Activated CD4-positive, alpha-beta T cell treated with anti-CD3 and anti-CD28 coated beads, Interleukin-2, amount 10 ng/mL, durations not matched to agents 24 days and 14 days (primary cell): ENCODE results near the gene ZNF814. TPM values are rescaled to one million over a fixed set of nuclear protein-coding genes. Genes with fewer than 3 reads are reported as not detected.
"Not testable (repeated sequence)": the region's sequence is repeated elsewhere in the genome, so short reads cannot be mapped to it uniquely, and the experiment has no call there.

Experiments used
- DNase-seq: peaks from one replicate; pipeline ENCODE4 v3.0.0; 2022
- H3K27ac Mint-ChIP-seq: one replicate; pipeline ENCODE4 v1.8.0; 2022; ENCODE audit warnings: mild to moderate bottlenecking, mixed read lengths
- H3K27me3 Mint-ChIP-seq: one replicate; pipeline ENCODE4 v1.8.0; 2022; ENCODE audit warnings: mixed read lengths
- H3K36me3 Mint-ChIP-seq: one replicate; pipeline ENCODE4 v1.8.0; 2022; ENCODE audit warnings: low read depth, mild to moderate bottlenecking, mixed read lengths
- H3K4me1 Mint-ChIP-seq: one replicate; pipeline ENCODE4 v1.8.0; 2021; ENCODE audit warnings: mixed read lengths
- H3K4me3 Mint-ChIP-seq: one replicate; pipeline ENCODE4 v1.8.0; 2022; ENCODE audit warnings: mild to moderate bottlenecking, moderate library complexity, mixed read lengths
- H3K9me3 Mint-ChIP-seq: one replicate; pipeline ENCODE4 v1.8.0; 2021; ENCODE audit warnings: mixed read lengths
- intact Hi-C: fragments of 100-400 bp; cut with micrococcal nuclease; formaldehyde crosslinking; loops from one replicate; pipeline ENCODE4 v1.15.1; 2023
- total RNA-seq: library from RNA; stranded (reverse); gene quantifications from 2 replicates; pipeline ENCODE4 v1.2.3, GENCODE V29; 2022

The ZNF814 gene
- total RNA-seq, 1 donor from 2014 or later: 17.5 TPM

DNA sequence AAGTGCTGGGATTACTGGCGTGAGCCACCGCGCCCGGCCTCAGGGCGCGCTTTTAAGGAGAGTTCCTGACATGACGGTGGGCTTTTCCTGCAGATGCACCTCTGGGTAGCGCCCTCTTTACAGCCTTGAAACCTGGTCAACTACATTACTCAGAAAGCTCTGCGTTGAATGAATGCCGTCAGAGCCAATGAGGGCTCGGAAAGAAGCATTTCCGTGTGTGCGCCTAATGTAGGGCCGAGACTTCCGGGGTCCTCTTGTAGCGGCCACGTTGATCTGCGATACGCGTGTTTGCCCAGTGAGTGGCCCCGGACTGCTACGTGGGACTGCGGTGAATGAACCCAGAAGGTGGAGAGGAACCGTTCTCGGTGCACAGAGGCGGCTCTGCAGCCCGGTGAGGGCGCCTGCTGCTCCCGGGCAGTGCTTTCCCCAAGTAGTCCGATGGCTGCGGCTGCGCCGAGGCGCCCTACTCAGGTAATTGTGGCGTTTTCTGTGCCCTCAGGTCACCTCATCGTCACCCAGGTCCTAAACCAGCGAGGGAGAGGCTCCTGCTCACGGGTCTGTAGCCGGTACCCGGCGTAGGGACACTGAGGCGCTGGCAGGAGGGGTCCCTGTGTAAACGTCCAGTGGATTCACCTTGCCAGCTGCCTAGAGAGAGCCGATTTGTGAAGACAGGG is 69.2 kb downstream of the ZNF814 start:
- Mint-ChIP-seq H3K27me3 (no peaks in the 10 kb centered on the region), H3K36me3 (peaks cover 44% of the 10 kb centered on the region)

DNA sequence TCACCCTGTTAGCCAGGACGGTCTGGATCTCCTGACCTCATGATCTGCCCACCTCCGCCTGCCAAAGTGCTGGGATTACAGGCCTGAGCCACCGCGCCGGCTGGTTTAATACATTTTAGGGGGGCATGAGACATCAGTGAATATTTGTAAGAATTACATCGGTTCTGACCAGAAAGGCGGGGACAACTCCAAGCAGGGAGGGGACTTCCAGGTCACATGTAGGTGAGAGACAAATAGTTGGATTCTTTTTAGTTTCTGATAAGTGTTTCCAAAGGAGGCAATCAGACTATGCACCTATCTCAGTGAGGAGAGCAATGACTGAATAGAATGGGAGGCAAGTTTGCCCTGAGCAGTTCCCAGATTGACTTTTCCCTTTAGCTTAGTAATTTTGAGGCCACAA is 70.5 kb downstream of the ZNF814 start:
- Mint-ChIP-seq H3K36me3 (peaks cover 32% of the 10 kb centered on the region), H3K4me3 (peak overlapping the region; percentile 96), H3K27me3 (no peaks in the 10 kb centered on the region), H3K9me3 (peaks cover 3% of the 10 kb centered on the region), H3K27ac (peak overlapping the region; percentile 51), H3K4me1 (peaks cover 43% of the 10 kb centered on the region)
- DNase-seq: no peak
- intact Hi-C loops: loop anchor here (10.0 kb wide), 2 partner anchors 244 to 366 kb away; partner anchors contain the start of genes ZNF274 and ZNF416

More for the DNA sequence above, 69.2 kb downstream of the ZNF814 start:
- peak overlapping the region; percentile 99 for H3K27ac Mint-ChIP-seq
- peaks cover 3% of the 10 kb centered on the region for H3K9me3 Mint-ChIP-seq
- peak; percentile 94 for DNase-seq
- H3K4me1 Mint-ChIP-seq: peaks cover 45% of the 10 kb centered on the region
- H3K4me3 Mint-ChIP-seq: peak overlapping the region; percentile 96
- intact Hi-C loops: loop anchor here (10.0 kb wide), 2 partner anchors 245 to 365 kb away; partner anchors contain the start of genes ZNF274 and ZNF416

DNA sequence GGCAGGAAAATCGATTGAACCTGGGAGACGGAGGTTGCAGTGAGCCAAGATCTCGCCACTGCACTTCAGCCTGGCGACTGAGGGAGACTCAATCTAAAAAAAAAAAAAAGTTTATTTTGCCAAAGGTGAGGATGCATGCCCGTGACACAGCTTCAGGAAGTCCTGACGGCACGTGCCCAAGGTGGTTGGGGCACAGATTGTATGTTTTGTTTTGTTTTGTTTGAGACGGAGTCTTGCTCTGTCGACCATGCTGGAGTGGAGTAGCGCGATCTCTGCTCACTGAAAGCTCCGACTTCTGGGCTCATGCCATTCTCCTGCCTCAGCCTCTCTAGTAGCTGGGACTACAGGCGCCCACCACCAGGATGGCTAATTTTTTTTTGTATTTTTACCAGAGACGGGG is 70.9 kb downstream of the ZNF814 start:
- DNase-seq: no peak
- intact Hi-C loops: loop anchor here (10.0 kb wide), 2 partner anchors 243 to 367 kb away; partner anchors contain the start of genes ZNF274 and ZNF416
- Mint-ChIP-seq H3K27me3 (no peaks in the 10 kb centered on the region), H3K36me3 (peaks cover 30% of the 10 kb centered on the region), H3K4me3 (peak overlapping the region; percentile 96), H3K27ac (no peak overlapping the region), H3K9me3 (peaks cover 3% of the 10 kb centered on the region), H3K4me1 (peaks cover 45% of the 10 kb centered on the region)

DNA sequence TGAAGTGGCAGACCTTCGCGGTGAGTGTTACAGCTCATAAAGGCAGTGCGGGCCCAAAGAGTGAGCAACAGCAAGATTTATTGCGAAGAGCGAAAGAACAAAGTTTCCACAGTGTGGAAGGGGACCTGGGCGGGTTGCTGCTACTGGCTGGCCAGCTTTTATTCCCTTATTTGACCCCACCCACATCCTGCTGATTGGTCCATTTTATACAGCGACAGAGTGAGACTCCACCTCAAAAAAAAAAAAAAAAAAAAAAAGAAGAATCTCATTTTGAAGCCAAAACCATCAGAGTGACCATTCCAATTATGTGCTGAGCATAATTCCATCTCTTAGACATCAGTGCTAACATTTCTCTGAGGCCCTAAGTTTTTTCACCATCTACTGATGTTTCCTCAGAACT is 72.2 kb downstream of the ZNF814 start:
- Mint-ChIP-seq H3K27ac (peak overlapping the region; percentile 7), H3K4me3 (no peak overlapping the region), H3K4me1 (peaks cover 48% of the 10 kb centered on the region), H3K36me3 (peaks cover 28% of the 10 kb centered on the region), H3K9me3 (no peaks in the 10 kb centered on the region), H3K27me3 (no peaks in the 10 kb centered on the region)
- intact Hi-C loops: loop anchor here (10.0 kb wide), 2 partner anchors 242 to 368 kb away; partner anchors contain the start of genes ZNF274 and ZNF416
- no peak for DNase-seq

DNA sequence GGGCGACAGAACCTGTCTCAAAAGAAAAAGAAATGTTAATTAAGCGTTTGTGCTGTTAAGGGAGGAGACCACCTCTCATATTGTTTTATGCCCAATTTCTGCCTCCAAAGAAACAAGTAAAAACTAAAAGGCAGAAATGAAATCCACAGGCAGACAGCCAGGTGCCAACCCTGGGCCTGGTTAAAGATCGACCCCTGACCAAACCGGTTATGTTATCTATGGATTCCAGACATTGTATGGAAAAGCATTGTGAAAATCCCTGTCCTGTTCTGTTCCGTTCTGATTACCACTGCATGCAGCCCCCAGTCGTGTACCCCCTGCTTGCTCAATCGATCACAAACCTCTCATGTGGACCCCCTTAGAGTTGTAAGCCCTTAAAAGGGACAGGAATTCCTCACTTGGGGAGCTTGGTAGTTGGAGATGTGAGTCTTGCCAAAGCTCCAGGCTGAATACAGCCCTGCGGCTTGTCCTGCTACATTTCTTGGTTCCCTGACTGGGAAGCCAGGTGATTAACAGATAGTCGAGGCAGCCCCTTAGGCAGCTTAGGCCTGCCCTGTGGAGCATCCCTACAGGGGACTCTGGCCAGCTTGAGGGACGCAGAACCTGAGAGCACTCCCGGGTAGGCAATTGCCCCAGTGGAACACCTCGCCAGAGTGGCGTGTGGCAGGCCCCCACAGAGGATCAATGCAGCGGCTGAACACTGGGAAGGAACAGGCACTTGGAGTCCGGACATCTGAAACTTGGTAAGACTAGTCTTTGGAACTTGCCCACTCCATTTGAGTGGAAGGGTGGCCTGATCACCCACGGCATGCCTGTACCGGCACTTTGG is 73.4 kb downstream of the ZNF814 start:
- peak overlapping the region; percentile 90 for H3K27ac Mint-ChIP-seq
- intact Hi-C loops: loop anchor here (2.0 to 10.0 kb wide), 5 partner anchors 33 to 369 kb away; partner anchors contain the start of genes ZNF274, ZNF416, ZNF586 and ZNF587
- peaks cover 43% of the 10 kb centered on the region for H3K4me1 Mint-ChIP-seq
- H3K27me3 Mint-ChIP-seq: no peaks in the 10 kb centered on the region
- peaks cover 27% of the 10 kb centered on the region for H3K36me3 Mint-ChIP-seq
- DNase-seq: no peak
- H3K9me3 Mint-ChIP-seq: no peaks in the 10 kb centered on the region
- peak overlapping the region; percentile 96 for H3K4me3 Mint-ChIP-seq

DNA sequence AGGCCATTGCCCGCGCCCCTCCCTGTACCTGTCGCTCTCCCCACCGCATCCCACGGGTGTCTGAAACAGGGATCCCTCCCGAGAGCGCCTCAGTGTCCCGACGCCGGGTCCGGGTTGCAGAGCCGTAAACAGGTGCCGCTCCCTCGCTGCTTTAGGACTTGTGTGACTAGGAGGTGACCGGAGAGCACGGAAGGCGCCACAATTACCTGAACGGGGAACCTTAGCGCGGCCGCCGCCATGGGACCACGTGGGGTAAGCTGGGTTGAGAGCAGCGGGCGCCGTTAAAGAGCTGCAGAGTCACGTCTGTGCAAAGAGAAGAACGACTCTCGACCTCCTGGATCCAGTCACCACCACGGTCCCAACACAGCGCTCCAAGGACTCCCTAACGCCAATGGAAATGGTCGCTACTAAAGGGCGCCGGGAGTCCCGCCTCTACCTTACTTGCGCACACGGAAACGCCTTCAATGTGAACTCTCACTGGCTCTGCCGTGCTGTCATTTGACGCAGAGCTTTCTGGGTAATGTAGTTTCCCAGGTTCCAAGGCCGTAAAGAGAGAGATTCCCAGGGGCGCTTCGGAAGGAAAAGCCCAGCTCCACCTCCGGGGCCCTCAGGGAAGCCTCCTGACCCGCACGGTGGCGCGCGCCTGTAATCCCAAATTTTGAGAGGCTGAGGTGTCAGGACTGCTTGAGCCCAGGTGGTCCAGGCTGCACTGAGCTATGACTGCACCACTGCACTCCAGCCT is 74.2 kb downstream of the ZNF814 start, which contains the start of gene ZNF552:
TSS of gene ZNF552 (minus strand) at position 409 of the 742 bp plus-strand sequence. CDS start at position 239, 170 bp downstream.
- Mint-ChIP-seq H3K9me3 (no peaks in the 10 kb centered on the region), H3K27me3 (no peaks in the 10 kb centered on the region), H3K4me1 (peaks cover 40% of the 10 kb centered on the region), H3K27ac (peak within 1 kb of the TSS; percentile 90), H3K4me3 (peak within 1 kb of the TSS; percentile 96), H3K36me3 (peaks cover 27% of the 10 kb centered on the region)
- intact Hi-C loops: loop anchor here (2.0 to 10.0 kb wide), 5 partner anchors 34 to 370 kb away; partner anchors contain the start of genes ZNF274, ZNF416, ZNF586 and ZNF587
- DNase-seq: peak; percentile 93

DNA sequence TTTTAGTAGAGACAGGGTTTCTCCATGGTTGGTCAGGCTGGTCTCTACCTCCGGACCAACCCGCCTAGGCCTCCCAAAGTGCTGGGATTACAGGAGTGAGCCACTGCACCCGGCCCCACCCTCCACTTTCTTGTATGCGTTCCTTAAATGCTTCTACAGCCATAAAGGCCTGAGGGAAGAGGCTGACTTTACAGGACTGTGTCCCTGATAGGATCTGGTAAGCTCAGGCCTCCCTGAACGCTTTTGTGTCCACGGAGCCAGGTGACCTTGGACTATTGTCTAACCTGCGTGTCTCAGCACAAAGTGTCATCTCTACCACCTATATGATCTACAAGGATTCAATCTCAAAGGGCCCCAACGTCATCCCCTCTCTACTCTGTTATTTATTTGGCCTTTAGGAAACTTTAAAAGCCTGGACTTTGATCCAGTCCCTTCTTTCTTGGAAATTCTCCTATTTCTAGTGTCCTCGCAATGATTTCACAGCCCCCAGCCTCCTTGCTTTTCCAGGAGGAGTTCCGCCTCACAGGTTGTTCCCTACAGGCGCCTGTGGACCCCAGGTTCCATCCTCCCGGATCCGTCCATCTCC is 74.8 kb downstream of the ZNF814 start:
- Mint-ChIP-seq H3K27ac (peak overlapping the region; percentile 90), H3K36me3 (peaks cover 32% of the 10 kb centered on the region), H3K4me3 (peak overlapping the region; percentile 96), H3K4me1 (peaks cover 38% of the 10 kb centered on the region), H3K9me3 (no peaks in the 10 kb centered on the region), H3K27me3 (no peaks in the 10 kb centered on the region)
- no peak for DNase-seq
- intact Hi-C loops: loop anchor here (2.0 to 10.0 kb wide), 5 partner anchors 35 to 371 kb away; partner anchors contain the start of genes ZNF274, ZNF416, ZNF586 and ZNF587

DNA sequence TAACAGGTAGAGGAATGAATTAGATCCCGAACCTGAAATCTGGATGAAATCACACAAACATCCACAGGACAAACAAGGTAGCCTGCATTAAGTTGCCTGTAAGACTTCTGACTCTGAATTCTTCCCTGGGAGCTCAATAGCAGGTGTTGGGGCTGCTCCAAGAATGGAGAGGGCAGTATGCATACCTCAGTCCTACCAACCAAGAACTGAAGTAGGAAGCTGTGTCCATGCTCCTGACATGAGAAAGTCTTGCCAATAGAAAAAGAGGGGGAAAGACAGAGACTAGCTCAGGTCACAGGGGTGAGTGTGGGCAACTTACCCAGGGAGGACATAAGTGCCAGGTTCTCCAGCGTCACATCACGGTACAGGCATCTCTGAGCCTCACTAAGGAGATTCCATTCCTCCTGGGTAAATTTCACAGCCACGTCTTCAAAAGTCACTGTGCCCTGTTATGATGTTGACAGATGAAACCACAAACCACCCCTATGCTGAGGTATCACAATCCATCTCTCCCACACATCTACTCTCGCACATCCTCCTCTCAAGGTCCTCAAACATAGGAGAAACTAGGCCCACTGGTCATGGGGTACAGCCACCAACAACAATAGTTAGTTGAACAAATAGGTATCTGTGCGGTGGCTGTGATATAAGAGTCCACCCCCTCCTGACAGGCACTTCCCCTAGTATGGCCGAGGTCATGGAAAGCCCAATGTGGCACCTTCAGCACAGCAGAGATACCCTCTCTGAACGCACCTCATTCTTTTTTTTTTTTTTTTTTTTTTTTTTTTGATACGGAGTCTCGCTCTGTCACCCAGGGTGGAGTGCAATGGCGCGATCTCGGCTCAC is 75.6 kb downstream of the ZNF814 start:
- intact Hi-C loops: loop anchor here (10.0 kb wide), 2 partner anchors 238 to 372 kb away; partner anchors contain the start of genes ZNF274 and ZNF416
- Mint-ChIP-seq H3K36me3 (peaks cover 38% of the 10 kb centered on the region), H3K4me3 (peak overlapping the region; percentile 96), H3K4me1 (peaks cover 35% of the 10 kb centered on the region), H3K27ac (peak overlapping the region; percentile 86)
- DNase-seq: peak; percentile 59
- H3K27me3 Mint-ChIP-seq, H3K9me3 Mint-ChIP-seq: not testable (repeated sequence)

DNA sequence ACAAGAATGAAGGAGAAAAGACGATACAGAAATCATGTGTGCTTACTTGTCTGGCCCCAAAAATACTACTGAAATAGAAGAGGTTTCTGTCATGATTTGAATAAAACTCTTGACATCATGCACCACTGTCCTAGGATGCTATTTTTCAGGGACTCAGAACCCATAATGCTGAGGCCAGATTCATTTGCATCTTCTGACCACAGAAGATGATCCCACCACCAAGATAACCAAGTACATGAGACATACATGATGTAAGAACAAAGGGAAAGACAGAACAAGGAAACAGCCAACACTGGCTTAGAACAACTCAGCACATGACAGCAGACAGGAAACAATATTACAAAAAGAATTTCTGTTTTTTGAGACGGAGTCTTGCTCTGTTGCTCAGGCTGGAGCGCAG is 76.6 kb downstream of the ZNF814 start:
- H3K4me3 Mint-ChIP-seq: peak overlapping the region; percentile 96
- no peaks in the 10 kb centered on the region for H3K27me3 Mint-ChIP-seq

DNA sequence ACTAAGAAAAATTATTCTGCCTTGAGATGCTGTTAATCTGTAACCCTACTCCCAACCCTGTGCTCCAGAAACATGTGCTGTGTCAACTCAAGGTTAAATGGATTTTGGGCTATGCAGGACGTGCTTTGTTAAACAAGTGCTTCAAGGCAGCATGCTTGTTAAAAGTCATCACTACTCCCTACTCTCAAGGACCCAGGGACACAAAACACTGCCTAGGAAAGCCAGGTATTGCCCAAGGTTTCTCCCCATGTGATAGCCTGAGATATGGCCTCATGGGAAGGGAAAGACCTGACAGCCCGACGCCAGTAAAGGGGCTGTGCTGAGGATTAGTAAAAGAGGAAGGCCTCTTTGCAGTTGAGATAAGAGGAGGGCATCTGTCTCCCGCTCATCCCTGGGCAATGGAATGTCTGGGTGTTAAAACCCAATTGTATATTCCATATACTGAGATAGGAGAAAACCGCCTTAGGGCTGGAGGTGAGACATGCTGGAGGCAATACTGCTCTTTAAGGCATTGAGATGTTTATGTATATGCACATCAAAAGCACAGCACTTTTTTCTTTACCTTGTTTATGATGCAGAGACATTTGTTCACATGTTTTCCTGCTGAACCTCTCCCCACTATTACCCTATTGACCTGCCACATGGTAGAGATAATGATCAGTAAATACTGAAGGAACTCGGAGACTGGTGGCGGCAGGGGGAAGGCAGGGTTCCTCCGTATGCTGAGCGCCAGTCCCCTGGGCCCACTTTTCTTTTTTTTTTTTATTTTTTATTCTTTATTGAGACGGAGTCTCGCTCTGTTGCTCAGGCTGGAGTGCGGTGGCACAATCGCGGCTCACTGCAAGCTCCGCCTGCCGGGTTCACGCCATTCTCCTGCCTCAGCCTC is 78.2 kb downstream of the ZNF814 start:
- H3K27me3 Mint-ChIP-seq: not testable (repeated sequence)
- intact Hi-C loops: loop anchor here (10.0 kb wide), 2 partner anchors 236 to 374 kb away; partner anchors contain the start of genes ZNF274 and ZNF416
- peaks cover 57% of the 10 kb centered on the region for H3K36me3 Mint-ChIP-seq

More for the DNA sequence above, 76.6 kb downstream of the ZNF814 start:
- Mint-ChIP-seq H3K27ac (peak overlapping the region; percentile 86), H3K9me3 (no peaks in the 10 kb centered on the region), H3K4me1 (peaks cover 33% of the 10 kb centered on the region), H3K36me3 (peaks cover 46% of the 10 kb centered on the region)
- DNase-seq: no peak
- intact Hi-C loops: loop anchor here (10.0 kb wide), 2 partner anchors 237 to 373 kb away; partner anchors contain the start of genes ZNF274 and ZNF416

DNA sequence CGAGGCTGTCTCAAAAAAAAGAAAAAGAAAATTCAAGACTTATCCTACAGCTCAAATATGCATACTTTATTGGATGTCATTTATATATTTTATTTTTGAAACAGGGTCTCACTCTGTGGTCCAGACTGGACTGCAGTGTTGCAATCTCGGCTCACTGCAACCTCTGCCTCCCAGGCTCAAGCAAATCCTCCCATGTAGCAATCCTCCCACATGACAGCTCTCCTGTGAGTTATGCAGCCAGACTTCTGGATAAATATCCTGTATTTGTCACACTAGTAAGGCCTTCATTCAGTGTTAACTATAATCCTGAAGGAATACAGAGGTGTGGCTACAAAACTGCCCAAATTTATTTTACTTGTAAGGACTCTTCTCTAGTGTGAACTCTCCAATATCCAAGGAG is 81.3 kb downstream of the ZNF814 start:
- Mint-ChIP-seq H3K4me1 (peaks cover 15% of the 10 kb centered on the region), H3K9me3 (no peaks in the 10 kb centered on the region), H3K4me3 (no peak overlapping the region), H3K36me3 (peaks cover 66% of the 10 kb centered on the region), H3K27ac (no peak overlapping the region), H3K27me3 (no peaks in the 10 kb centered on the region)
- intact Hi-C loops: no loop called here
- DNase-seq: no peak

More for the DNA sequence above, 78.2 kb downstream of the ZNF814 start:
- not testable (repeated sequence) for H3K27ac Mint-ChIP-seq, H3K9me3 Mint-ChIP-seq, DNase-seq, H3K4me3 Mint-ChIP-seq
- H3K4me1 Mint-ChIP-seq: peaks cover 27% of the 10 kb centered on the region
